ENCODE data around the gene PTMS. TPM values are rescaled to one million over a fixed set of nuclear protein-coding genes. Genes with fewer than 3 reads are reported as not detected.

The PTMS gene
- total and polyA plus RNA-seq, 2 donors (not counting 3 experiments of a cell fraction or from before 2014, with no cell fraction given), result 555 to 661 TPM

DNA sequence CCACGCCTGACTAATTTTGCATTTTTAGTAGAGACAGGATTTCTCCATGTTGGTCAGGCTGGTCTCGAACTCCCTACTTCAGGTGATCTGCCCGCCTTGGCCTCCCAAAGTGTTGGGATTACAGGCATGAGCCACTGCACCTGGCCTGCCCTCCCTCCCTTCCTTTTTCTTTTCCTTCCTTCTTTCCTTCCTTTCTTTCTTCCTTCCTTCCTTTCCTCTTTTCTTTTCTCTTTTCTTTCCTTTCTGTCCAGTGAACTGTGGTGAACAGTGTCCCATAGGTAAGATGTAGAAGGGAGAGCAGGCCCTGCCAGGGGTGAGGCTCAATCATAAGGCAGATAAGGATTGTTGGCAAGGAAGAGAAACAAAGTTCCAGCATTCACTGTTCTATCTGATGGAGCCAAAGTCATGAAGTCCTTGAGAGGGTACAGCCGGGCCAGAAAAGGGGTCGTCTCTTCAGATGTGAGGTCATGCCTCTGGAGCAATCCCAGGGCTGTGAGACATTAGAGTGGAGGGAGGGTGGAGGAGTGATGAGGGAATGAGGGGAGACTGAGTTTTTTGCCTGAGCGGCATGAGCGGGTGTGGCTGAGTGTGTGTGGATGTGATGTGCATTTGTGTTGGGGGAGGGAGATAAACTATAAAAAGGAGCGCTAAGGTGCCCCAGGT, 9.0 kb upstream of the PTMS start:
- no TSS peak for BruUV-seq (replicated peaks)
- H3K79me2 ChIP-seq (ENCODE audit: control insufficient read depth, insufficient read depth, low read length), result peaks cover 7% of the 10 kb centered on the region
- H2AFZ ChIP-seq (ENCODE audit: low read depth, low read length), result no peak overlapping the region
- intact Hi-C loops (cut with micrococcal nuclease), result no loop called here
- FAIRE-seq (no peak), DNase-seq (ENCODE audit: low read depth, low spot score) (no peak)
- no peaks in the 10 kb centered on the region for H4K20me1 ChIP-seq (replicated peaks; ENCODE audit: control insufficient read depth, extremely low read depth, insufficient read depth, low read length)
- no peak overlapping the region for H3K27ac ChIP-seq (ENCODE audit: insufficient read depth, low read depth, low read length)
- no peaks in the 10 kb centered on the region for H3K9me1 ChIP-seq (replicated peaks; ENCODE audit: control insufficient read depth, extremely low read depth, insufficient read depth, low read length)
- peaks cover 0 to 2% of the 10 kb centered on the region in 2 experiments for H3K27me3 ChIP-seq (ENCODE audit: control insufficient read depth in 2 of 2, insufficient read depth in 2 of 2, low read length in 2 of 2)
- dilution Hi-C loops (cut with MboI; ENCODE audit: extremely low pct_ligation_motif_present, low sequenced_read_pairs), result no loop called here
- no peak overlapping the region for H3K4me3 ChIP-seq (replicated peaks in 1 of 3; ENCODE audit: insufficient read depth in 1 of 3, low read depth in 1 of 3, low read length in 3 of 3)
- POLR2A ChIA-PET, result no interaction called here
- no peak overlapping the region for H3K4me2 ChIP-seq (ENCODE audit: insufficient read depth, low read length)
- no peak overlapping the region for H3K9ac ChIP-seq (replicated peaks; ENCODE audit: extremely low read depth, insufficient read depth, low read length)
- CTCF ChIA-PET, result interaction anchor here (2.6 kb wide), 1 partner anchor 9 kb away, joined by 11 read pairs; the partner anchor contains the start of gene PTMS
- H3K9me3 ChIP-seq (replicated peaks; ENCODE audit: control insufficient read depth, insufficient read depth, low read length), result no peaks in the 10 kb centered on the region
- H3K36me3 ChIP-seq (ENCODE audit: control insufficient read depth in 2 of 2, extremely low read depth in 1 of 2, insufficient read depth in 2 of 2, low read length in 2 of 2), result no peaks in the 10 kb centered on the region
- TF ChIP-seq, protein P1, sequence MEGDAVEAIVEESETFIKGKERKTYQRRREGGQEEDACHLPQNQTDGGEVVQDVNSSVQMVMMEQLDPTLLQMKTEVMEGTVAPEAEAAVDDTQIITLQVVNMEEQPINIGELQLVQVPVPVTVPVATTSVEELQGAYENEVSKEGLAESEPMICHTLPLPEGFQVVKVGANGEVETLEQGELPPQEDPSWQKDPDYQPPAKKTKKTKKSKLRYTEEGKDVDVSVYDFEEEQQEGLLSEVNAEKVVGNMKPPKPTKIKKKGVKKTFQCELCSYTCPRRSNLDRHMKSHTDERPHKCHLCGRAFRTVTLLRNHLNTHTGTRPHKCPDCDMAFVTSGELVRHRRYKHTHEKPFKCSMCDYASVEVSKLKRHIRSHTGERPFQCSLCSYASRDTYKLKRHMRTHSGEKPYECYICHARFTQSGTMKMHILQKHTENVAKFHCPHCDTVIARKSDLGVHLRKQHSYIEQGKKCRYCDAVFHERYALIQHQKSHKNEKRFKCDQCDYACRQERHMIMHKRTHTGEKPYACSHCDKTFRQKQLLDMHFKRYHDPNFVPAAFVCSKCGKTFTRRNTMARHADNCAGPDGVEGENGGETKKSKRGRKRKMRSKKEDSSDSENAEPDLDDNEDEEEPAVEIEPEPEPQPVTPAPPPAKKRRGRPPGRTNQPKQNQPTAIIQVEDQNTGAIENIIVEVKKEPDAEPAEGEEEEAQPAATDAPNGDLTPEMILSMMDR (IDR thresholded peaks at IDR 0.05; ENCODE audit: extremely low read depth in 1 of 2, insufficient read depth in 1 of 2, low read depth in 1 of 2, low read length in 2 of 2), result no peak
- TF ChIP-seq, protein P2, sequence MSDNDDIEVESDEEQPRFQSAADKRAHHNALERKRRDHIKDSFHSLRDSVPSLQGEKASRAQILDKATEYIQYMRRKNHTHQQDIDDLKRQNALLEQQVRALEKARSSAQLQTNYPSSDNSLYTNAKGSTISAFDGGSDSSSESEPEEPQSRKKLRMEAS (IDR thresholded peaks at IDR 0.05; ENCODE audit: insufficient read depth, insufficient read length), result no peak
- TF ChIP-seq GATA2 (IDR thresholded peaks at IDR 0.05; ENCODE audit: insufficient read depth, insufficient read length, low read depth, low read length) (no peak), POLR2A (IDR thresholded peaks at IDR 0.05; ENCODE audit: low read depth, low read length) (no peak), EZH2 (IDR thresholded peaks at IDR 0.05; ENCODE audit: borderline replicate concordance, low read depth, low read length, severe bottlenecking) (no peak), JUN (IDR thresholded peaks at IDR 0.05; ENCODE audit: borderline replicate concordance, insufficient read depth, insufficient read length, low read depth) (no peak), FOS (IDR thresholded peaks at IDR 0.05; ENCODE audit: borderline replicate concordance, insufficient read depth, low read length) (no peak), POLR2AphosphoS5 (IDR thresholded peaks at IDR 0.05; ENCODE audit: insufficient read depth, low read depth, low read length) (no peak), MYC (IDR thresholded peaks at IDR 0.05; ENCODE audit: low read depth, low read length) (no peak)
- H3K4me1 ChIP-seq (ENCODE audit: control insufficient read depth, extremely low read depth, insufficient read depth, low read length), result peaks cover 3% of the 10 kb centered on the region
